Measurements from ENCODE around the gene SCART1.

DNA sequence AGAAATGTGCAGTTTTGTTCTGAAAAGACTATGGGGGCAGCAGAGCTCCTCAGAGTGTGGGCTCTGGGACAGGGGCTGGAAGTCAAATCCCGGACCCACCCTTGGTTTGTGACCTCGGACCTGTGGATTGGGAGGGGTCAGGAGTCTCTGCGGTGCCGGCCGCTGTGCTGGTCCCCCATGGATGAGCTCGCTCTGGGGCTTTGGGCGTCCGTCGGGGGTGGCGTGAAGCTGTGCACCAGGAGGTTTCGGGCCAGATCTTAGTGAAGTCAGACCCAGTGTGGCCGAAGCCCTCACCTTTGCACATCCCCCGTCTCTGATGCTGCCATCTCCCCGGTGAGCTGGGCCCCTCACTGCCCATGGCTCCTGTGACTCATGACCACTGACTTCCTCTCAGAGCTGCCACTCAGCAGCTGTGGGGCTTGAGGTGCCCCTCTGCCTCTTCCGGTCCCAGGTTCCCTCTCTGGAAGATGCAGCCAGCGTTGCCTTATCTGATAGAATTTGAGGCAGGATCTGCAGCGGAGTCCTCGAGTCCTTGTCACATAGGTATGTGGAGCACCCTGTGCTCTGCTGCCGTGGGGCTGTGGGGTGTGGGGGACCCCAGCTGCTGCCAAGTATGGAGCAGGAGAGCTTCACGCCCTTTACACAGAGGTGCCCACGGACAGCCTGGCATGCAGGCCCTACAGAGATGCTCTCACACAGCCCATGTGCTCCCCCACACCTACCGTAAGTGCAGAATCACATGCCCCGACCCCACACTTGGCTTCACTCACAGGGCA is 11.4 kb upstream of the SCART1 start:
- no peak for TF ChIP-seq EZH2 (IDR thresholded peaks at IDR 0.05; ENCODE audit: borderline replicate concordance, low read depth, low read length, severe bottlenecking)
- TF ChIP-seq MYC (IDR thresholded peaks at IDR 0.05; ENCODE audit: low read depth, low read length): no peak
- no peak for TF ChIP-seq CTCF (IDR thresholded peaks at IDR 0.05; ENCODE audit: extremely low read depth in 1 of 2, insufficient read depth in 1 of 2, low read depth in 1 of 2, low read length in 2 of 2)
- TF ChIP-seq POLR2AphosphoS5 (IDR thresholded peaks at IDR 0.05; ENCODE audit: insufficient read depth, low read depth, low read length): no peak
- no peak for TF ChIP-seq POLR2A (IDR thresholded peaks at IDR 0.05; ENCODE audit: low read depth, low read length)
- TF ChIP-seq, protein P1, sequence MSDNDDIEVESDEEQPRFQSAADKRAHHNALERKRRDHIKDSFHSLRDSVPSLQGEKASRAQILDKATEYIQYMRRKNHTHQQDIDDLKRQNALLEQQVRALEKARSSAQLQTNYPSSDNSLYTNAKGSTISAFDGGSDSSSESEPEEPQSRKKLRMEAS (IDR thresholded peaks at IDR 0.05; ENCODE audit: insufficient read depth, insufficient read length): no peak
